GM19468 (cell line): ENCODE data around the gene PPFIA2.
A peak's percentile ranks its signal among the peaks of the same experiment; 100 is the strongest.
"Not testable (repeated sequence)": the region's sequence is repeated elsewhere in the genome, so short reads cannot be mapped to it uniquely, and the experiment has no call there.

ENCODE experiments used
- ATAC-seq: cut with Tn5 transposase; IDR thresholded peaks from one replicate; pipeline ENCODE4 v1.9.1; 2021; ENCODE audit warnings: mild to moderate bottlenecking, moderate library complexity, moderate number of reproducible peaks; ENCODE audit not compliant: unreplicated experiment; ENCODE audit errors: extremely low read depth

The PPFIA2 gene

DNA sequence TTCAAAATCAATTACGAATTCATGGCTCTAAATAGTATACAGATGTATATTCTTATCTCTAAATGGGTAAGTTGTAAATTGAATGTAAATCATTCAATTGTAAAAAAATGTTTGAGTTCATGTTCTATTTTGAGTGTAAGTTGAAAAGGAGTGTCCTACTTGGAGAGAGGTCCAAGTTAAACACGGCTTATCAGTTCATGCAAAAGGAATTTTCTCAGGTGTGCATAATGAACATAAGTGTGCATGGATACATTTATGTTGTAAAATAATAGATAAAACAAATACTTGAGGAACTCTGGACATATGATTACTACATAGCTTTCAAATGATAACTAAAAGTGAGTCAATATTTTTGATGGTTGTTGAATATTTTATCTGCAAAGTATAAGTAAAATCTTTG lies 79.5 kb downstream of the PPFIA2 start:
- ATAC-seq = no peak

GRCh38 chr12:81670759-81671158 lies 88.4 kb downstream of the PPFIA2 start:
- ATAC-seq = no peak

- ATAC-seq = peak; percentile 67
Observed at GRCh38 chr12:81668475-81668874, 90.7 kb downstream of the PPFIA2 start.

- not testable (repeated sequence) for ATAC-seq
Observed at GRCh38 chr12:81659310-81659709, 99.8 kb downstream of the PPFIA2 start.

DNA sequence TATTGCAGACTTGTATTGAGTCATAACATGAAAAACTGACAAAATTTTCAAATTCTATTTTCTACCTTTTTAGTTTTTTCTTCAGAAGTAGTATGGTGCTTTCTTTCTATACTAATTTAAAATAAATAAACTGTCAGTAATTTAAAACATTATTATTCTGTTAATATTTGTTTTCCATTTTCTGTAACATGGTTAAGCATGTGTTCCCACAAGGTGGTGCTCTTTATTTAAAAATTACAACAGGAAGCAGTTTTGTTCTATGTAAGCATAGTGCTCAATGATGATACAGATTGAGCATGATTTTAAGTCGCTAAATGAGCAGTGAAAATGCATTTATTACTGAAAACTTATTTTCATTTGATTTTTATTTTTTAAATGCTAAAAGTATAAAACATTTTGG lies 114.6 kb downstream of the PPFIA2 start:
- peak; percentile 51 for ATAC-seq

DNA sequence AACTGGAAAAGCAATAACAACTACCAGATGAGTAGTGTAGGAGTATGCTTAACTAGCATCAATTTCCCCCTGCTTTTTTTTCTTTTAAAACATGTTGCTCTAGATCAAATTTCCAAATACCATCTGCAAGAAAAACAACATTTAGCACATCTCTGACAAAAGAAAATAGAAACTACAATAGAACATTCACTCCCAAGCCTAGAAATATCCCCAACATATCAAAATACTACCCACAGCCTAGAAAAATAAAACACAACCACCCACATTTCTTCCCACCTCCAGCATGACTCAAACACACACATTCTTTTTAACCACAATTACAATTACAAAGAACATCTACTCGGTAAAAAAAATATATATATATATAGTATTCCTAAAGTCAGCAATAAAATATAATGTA lies 120.0 kb downstream of the PPFIA2 start:
- no peak for ATAC-seq

DNA sequence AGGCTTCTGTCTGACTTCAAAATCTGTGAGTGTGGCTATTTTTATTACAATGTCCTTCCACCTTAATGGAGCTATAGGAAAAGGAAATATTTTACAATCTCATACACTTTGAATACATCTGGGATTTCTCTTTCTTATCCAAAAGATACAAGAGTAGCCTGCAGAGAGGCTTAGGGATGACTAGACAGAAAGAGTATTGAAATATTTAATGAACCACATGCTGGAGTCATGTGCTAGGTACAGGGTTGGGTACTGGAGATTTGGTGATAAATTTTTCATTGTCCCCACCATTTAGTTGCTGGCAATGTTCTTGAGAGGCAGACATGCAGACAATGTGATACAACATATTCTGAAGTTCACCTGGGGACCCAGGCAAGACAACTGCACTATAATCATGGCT lies 126.0 kb downstream of the PPFIA2 start:
- no peak for ATAC-seq

GRCh38 chr12:81627336-81628189 lies 131.6 kb downstream of the PPFIA2 start:
- ATAC-seq = no peak

- ATAC-seq = no peak
Observed at GRCh38 chr12:81626406-81626805, 132.7 kb downstream of the PPFIA2 start.

DNA sequence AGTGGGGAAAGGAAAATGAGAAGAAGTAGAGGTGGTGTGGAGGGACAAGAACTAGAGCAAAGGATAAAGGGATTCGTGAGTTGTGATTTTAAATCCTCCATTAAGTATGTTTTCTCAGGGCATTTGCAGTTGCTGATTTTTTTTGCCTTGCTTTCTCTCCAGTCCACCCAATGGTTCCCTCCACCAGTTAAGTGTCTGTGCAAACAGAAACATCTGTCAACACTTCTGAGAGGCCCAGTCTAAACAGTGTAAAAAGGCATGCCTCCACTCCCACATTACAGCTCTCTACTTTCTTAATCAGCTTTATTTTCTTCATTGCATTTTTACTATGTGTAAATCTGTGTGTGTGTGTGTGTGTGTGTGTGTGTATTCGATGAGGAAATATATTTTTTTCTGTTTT lies 141.2 kb downstream of the PPFIA2 start:
- no peak for ATAC-seq

DNA sequence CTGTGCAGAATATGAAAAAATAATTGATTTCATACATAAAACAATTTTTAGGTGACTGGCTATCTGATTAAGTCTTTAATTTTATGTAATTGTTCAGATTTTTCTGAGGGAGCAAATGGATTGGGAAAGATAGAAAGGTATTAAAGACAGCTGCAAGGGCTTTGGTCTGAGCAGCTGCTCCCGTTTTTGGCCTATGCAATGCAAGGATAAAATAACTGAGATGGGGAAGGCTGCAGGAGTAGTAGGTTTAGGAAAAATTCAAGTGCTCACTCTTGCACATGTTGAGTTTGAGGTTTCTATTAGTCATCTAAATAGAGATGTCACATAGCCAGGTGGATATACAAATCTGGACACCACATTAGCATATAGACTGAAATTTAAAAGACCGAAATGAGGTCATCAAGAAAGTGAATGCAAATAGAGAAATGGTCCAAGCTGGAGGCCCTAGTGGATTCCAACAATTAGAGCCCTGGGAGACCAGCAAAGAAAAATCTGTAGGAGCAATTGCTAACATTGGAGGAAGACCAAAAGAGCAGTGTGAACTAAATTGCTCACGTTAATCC lies 144.0 kb downstream of the PPFIA2 start:
- no peak for ATAC-seq

DNA sequence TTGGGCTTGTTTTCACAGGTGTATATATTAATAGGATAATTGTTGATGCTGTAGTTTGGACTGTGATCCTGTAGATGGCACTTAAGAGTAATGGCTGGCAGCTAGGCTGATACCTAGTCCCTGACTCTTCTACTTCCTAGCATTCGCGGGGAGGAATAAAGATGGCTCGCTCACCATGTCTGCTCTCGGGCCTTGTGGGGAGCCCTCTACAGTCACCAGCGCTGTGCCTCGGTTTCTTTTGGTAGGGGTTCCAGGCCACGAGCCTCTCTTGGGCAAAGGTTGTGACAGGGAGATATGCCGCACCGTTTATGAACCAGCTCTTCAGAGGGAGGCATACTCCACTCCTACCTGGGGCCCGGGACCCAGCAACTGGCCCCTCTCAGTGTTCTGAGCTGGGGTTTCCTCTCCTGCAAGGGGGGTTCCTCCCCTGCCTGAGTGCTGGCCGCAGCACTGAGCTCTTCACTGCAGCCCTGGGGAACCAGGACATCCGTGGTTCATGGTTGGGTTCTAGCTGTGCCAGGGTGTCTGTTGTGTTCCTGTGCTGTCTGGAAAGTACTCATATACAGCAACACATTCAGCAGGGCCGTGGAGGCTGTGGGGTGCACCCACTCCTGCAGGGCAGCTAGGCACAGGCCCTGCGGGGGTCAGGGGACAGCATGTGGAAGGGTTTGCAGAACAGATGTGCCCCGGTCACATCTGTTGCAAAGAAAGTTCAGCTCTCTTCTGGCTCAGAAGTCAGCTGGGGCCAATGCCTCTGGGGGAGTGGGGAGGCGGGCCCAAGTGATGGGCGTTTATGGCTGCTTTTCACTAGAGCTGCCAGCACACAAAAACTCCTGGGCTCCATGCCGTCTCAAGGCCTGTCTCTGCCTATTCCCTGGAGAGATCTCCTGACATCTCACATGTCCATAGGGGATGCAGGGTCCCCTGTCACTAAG lies 147.9 kb downstream of the PPFIA2 start:
- no peak for ATAC-seq

DNA sequence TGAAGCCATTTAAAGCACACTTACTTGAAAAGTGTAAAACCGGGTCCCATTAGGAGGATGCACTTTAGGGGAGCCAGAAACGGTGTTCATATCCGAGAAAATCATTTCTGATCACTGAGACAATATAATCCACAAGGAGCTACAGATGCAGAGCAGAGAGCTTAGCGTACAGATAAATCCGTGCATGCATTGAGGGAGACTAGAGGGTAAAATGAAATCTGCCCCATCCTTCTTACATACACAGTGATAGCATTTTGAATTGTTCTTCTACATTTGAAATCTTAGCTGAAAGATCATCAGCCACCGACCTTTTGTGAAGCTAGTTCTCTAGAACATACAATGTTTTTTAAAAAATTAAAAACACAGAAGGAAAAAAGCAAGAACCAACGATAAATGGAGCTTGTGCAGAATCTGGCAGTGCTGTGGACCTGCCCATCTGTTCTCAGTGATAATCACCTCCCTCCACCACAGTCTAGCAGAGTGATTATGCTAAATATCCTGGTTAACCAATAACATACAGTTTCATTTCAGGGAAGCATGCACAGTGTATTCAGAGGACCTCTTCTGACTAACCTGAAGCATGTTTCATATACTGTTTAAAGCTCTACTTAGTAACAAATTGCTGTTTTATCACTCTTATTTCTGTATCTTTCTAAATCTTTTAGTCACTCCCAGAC lies 161.1 kb downstream of the PPFIA2 start:
- peak; percentile 84 for ATAC-seq

DNA sequence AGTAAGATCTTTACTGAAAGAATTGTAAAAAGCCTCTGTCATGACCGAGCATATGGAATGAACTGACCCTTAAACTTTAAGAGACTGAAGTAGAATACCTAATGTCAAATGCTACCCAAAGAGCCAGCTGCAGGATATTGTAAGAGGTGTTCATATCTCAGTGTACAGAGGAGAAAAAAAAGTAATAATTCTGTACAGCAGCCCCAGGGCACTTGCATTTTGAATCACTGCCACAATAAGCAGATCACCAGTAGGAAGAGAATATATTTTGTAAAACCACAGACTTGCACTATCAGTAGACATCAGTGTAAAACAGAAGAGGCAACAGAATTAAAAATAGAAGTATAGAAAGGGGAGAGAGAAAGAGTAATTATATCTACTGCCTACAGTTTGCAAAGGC lies 162.6 kb downstream of the PPFIA2 start:
- no peak for ATAC-seq

- ATAC-seq = no peak
Observed at GRCh38 chr12:81591256-81591655, 167.9 kb downstream of the PPFIA2 start.

DNA sequence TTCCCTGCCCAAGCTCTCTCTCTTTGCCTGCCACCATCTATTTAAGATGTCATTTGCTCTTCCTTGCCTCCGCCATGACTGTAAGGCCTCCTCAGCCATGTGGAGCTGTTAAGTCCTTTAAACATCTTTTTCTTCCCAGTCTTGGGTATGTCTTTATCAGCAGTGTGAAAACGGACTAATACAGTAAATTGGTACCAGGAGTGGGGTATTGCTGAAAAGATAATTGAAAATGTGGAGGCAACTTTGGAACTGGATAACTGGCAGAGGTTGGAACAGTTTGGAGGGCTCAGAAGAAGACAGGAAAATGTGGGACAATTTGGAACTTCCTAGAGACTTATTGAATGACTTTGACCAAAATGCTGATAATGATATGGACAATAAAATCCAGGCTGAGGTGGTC lies 168.4 kb downstream of the PPFIA2 start:
- not testable (repeated sequence) for ATAC-seq

- no peak for ATAC-seq
Observed at GRCh38 chr12:81588235-81589008, 170.7 kb downstream of the PPFIA2 start.

- ATAC-seq = no peak
Observed at GRCh38 chr12:81585787-81586186, 173.4 kb downstream of the PPFIA2 start.

DNA sequence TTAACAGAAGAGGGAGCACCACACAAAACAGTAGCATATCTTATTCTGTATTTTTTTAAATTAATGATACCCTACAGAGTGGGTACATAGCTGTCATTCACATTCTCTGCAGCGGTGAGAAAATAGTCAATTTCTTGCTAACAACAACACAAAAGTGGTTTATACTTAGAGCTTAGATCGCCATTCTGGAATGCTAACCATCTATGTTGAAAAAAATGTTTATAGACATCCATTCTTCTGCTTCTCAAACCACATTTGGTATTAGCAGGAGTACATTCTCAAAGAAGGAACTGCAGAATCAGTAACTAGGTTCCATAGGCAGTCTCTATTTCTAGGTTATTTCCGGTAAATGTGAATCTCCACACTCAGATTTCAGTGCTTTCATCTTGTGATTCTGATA lies 185.9 kb downstream of the PPFIA2 start:
- ATAC-seq = no peak

GRCh38 chr12:81572411-81572810 lies 186.7 kb downstream of the PPFIA2 start:
- no peak for ATAC-seq
